ENCODE measurements around the gene C22orf39. TPM values are rescaled to one million over a fixed set of nuclear protein-coding genes. Genes with fewer than 3 reads are reported as not detected.
A peak's percentile ranks its signal among the peaks of the same experiment; 100 is the strongest.

Gene C22orf39
- total RNA-seq, 4 donors from 2014 or later = 157 to 182 (median 178) TPM

DNA sequence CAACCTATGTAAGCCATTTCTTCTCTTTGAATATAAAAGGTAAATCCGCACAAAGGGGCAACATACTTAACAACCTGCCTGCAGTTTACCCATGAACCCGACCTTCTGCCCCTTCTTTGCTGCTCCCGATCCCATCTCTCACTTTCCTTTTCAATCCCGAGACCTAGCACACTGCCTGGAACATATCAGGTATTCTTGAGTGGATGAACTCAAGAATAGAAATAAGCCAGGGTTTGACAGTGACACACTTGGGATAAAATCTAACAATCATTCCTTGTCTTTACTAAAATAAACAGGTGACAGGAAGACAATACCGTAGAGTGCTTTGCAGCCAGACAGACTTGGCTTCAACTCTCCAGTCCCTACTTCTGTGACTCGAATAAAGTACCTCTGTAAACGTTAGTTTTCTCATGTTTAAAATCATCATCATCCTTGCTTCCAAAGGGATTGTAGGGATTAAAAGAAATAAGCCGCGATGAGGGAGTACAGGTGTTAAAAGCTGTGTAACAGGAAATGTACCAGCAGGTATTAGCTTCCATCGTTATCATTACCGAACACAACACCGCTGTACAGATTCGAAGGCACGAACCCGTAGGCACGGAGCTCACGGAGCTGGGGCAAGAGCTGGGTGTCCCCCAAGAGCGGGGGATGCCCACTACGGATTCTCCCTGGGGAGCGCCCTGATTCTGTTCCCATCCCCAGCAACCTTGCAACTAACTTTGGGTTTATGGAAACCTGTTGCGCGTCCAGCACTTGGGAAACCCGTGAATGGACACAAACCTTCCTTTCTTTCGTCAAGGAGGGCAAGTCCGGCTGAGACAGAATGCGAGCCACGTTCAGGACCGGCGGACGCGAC is 30.8 kb upstream of the C22orf39 start:
- Histone ChIP-seq H3K27me3 (no peaks in the 10 kb centered on the region), H3K27ac (peak overlapping the region; percentile 90 to 98 (median 97)), H3K4me3 (peak overlapping the region; percentile 63 to 78 (median 70)), H3K4me1 (peaks cover 41 to 43% of the 10 kb centered on the region in 2 donors), H3K36me3 (peaks cover 0 to 21% of the 10 kb centered on the region in 2 donors), H3K9me3 (no peaks in the 10 kb centered on the region)
- intact Hi-C loops (cut with DNase I; ENCODE audit: low total_unique reads) (loop anchor here (2.0 kb wide), 3 partner anchors 187 to 355 kb away; partner anchors contain the start of genes CLTCL1, DGCR2 and SLC25A1), in situ Hi-C loops (cut with MboI; ENCODE audit: low sequenced_read_pairs in 4 of 4) (no loop called here)
- DNase-seq (no peak), ATAC-seq (no peak)
- no peak for TF ChIP-seq POLR2A (IDR thresholded peaks at IDR 0.05)
- TF ChIP-seq, protein P1, sequence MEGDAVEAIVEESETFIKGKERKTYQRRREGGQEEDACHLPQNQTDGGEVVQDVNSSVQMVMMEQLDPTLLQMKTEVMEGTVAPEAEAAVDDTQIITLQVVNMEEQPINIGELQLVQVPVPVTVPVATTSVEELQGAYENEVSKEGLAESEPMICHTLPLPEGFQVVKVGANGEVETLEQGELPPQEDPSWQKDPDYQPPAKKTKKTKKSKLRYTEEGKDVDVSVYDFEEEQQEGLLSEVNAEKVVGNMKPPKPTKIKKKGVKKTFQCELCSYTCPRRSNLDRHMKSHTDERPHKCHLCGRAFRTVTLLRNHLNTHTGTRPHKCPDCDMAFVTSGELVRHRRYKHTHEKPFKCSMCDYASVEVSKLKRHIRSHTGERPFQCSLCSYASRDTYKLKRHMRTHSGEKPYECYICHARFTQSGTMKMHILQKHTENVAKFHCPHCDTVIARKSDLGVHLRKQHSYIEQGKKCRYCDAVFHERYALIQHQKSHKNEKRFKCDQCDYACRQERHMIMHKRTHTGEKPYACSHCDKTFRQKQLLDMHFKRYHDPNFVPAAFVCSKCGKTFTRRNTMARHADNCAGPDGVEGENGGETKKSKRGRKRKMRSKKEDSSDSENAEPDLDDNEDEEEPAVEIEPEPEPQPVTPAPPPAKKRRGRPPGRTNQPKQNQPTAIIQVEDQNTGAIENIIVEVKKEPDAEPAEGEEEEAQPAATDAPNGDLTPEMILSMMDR (IDR thresholded peaks at IDR 0.05 in 4 of 5, conservative IDR thresholded peaks at IDR 0.05 in 1 of 5) = no peak

DNA sequence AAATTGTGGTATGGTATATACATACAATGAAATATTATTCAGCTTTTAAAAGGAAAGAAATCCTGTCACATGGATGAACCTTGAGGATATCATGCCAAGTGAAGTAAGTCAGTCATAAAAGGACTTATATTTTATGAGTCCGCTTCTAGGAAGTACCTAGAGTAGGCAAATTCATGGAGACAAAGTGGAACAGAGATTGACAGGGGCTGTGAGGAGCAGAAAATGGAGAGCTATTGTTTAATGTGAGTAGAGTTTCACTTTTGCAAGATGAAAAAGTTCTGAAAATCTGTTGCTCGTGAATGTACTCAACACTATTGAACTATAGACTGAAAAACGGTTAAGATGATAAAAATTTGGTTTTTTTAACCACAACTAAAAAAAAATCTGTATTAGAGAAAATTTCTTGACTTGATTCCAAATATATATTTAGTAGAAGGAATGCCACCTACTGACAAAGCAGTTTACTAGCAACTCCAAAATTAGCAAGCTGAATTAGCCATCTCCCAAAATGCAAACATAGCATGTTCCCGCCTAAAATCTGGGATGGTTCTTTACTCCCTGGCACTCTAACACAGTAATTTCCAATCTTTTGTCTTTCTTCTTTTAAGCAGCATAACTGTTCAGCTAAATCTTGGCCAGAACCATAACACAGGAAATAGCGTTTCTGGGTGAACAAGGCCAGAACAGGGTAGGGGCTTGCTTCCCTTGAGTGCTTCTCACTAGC is 30.0 kb upstream of the C22orf39 start:
- Histone ChIP-seq H3K4me3 (peak overlapping the region; percentile 63 to 78 (median 70)), H3K36me3 (peaks cover 0 to 29% of the 10 kb centered on the region in 2 donors), H3K4me1 (peaks cover 45 to 48% of the 10 kb centered on the region in 2 donors), H3K27ac (peak overlapping the region; percentile 90 to 98 (median 97)), H3K27me3 (no peaks in the 10 kb centered on the region), H3K9me3 (no peaks in the 10 kb centered on the region)
- no peak for DNase-seq
- ATAC-seq = no peak
- TF ChIP-seq, protein P1 (IDR thresholded peaks at IDR 0.05 in 4 of 5, conservative IDR thresholded peaks at IDR 0.05 in 1 of 5) = no peak
- no peak for TF ChIP-seq POLR2A (IDR thresholded peaks at IDR 0.05)
- in situ Hi-C loops (cut with MboI; ENCODE audit: low sequenced_read_pairs in 4 of 4) = no loop called here
- intact Hi-C loops (cut with DNase I; ENCODE audit: low total_unique reads) = loop anchor here (2.0 kb wide), 3 partner anchors 187 to 355 kb away; partner anchors contain the start of genes CLTCL1, DGCR2 and SLC25A1

DNA sequence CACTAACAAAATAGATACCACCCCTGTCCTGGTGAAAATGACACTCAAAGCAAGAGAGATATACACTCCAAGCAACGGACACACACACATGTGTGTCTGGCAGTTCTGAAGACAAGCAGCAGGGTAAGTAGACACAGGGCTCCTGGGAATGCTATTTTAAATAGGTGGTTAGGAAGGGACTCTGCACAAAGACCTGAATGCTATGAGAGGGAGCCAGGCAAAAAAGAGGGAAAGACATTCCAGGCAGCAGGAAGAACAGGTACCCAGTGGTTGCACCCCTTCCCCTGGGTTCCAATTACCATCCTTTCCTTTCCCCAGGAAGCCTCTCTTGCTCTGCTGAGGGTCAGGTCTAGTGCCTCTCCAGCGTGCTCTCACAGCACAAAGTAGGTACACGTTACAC is 28.5 kb upstream of the C22orf39 start:
- TF ChIP-seq, protein P1 (IDR thresholded peaks at IDR 0.05 in 4 of 5, conservative IDR thresholded peaks at IDR 0.05 in 1 of 5) = no peak
- no peak for TF ChIP-seq POLR2A (IDR thresholded peaks at IDR 0.05)
- in situ Hi-C loops (cut with MboI; ENCODE audit: low sequenced_read_pairs in 4 of 4) (no loop called here), intact Hi-C loops (cut with DNase I; ENCODE audit: low total_unique reads) (no loop called here)
- H3K27ac ChIP-seq = peak overlapping the region; percentile 90 to 98 (median 97)
- peaks cover 45 to 48% of the 10 kb centered on the region in 2 donors for H3K4me1 ChIP-seq
- H3K27me3 ChIP-seq = no peaks in the 10 kb centered on the region
- peaks cover 0 to 42% of the 10 kb centered on the region in 2 donors for H3K36me3 ChIP-seq
- peak overlapping the region in 1 of 4 donors; percentile 4 for H3K4me3 ChIP-seq
- DNase-seq (no peak), ATAC-seq (no peak)
- no peaks in the 10 kb centered on the region for H3K9me3 ChIP-seq

DNA sequence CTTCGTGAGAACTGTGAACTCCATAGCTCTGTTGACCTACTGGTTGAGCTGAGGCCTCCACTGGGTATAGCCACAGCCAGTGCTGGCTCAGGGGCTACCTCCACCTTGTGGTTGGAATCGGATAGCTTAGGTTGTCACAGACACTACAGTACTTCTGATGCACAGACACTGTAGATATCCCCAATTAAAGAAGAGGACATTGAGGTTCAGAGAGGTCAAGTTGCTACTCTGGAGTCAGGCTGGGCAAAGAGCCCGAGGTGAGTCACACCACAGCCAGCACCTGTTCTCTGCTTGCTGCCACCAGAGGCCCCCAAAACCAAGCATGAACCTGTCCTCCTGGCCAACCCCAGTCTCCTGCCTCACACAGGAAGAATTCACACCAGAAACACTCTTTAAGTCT is 26.1 kb upstream of the C22orf39 start:
- H3K27me3 ChIP-seq = no peaks in the 10 kb centered on the region
- peak overlapping the region; percentile 90 to 98 (median 97) for H3K27ac ChIP-seq
- H3K9me3 ChIP-seq = no peaks in the 10 kb centered on the region
- no peak overlapping the region for H3K4me3 ChIP-seq
- DNase-seq (peak; percentile 66 to 88), ATAC-seq (peak; percentile 84 to 86)
- H3K36me3 ChIP-seq = peaks cover 0 to 67% of the 10 kb centered on the region in 2 donors
- H3K4me1 ChIP-seq = peaks cover 39 to 43% of the 10 kb centered on the region in 2 donors
- intact Hi-C loops (cut with DNase I; ENCODE audit: low total_unique reads) (loop anchor here (1.0 kb wide), 1 partner anchor 83 kb away; no protein-coding TSS in a partner anchor), in situ Hi-C loops (cut with MboI; ENCODE audit: low sequenced_read_pairs in 4 of 4) (loop anchor here in 1 of 4 donors (25.0 kb wide), 1 partner anchor 286 kb away; the partner anchor contains the start of gene SLC25A1)
- TF ChIP-seq, protein P1 (IDR thresholded peaks at IDR 0.05 in 4 of 5, conservative IDR thresholded peaks at IDR 0.05 in 1 of 5) = peak in 4 of 5 experiments; percentile 25 to 36 (median 30)
- no peak for TF ChIP-seq POLR2A (IDR thresholded peaks at IDR 0.05)
